ENCODE results near the gene EPHA5. TPM values are rescaled to one million over a fixed set of nuclear protein-coding genes. Genes with fewer than 3 reads are reported as not detected.

The EPHA5 gene
- total and polyA plus RNA-seq, 7 donors: 0.01 to 0.06 (median 0.01) TPM; not detected in 4

- Histone ChIP-seq H3K36me3 (ENCODE audit: insufficient read depth in 1 of 2, low read depth in 1 of 2) (no peaks in the 10 kb centered on the region), H3K9me3 (no peaks in the 10 kb centered on the region), H3K27me3 (ENCODE audit: insufficient read depth in 3 of 3, low read length in 2 of 3) (no peaks in the 10 kb centered on the region), H3K4me3 (no peak overlapping the region), H3K4me1 (no peaks in the 10 kb centered on the region), H3K27ac (no peak overlapping the region)
- DNase-seq: no peak
- 80 to 87% (median 85%) methylated on average over 3 of the region's 3 CpGs for WGBS, 3 donors
- ATAC-seq: no peak
- TF ChIP-seq CTCF (IDR thresholded peaks at IDR 0.05): no peak
- intact Hi-C loops (cut with DNase I): no loop called here
Observed at GRCh38 chr4:65538571-65538970, 131.7 kb downstream of the EPHA5 start.

DNA sequence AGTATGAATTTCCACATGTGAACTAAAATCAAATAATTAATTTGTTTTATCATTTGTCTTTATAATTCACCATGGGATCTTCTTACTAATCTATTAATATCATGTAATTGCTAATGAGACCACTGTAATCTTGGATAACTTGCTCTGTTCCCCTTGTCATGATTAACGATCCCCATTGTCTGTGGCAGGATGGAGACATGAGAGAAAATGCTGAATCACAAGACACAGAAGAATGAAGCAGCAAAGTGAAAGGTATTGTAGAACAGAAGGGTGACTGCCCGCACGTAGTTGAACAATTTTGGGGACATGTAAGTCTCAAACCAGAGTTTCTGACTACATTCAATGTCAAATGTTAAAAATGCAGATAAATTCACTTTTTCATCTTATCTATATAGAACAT lies 135.2 kb downstream of the EPHA5 start:
- ATAC-seq: no peak
- Histone ChIP-seq H3K9me3 (no peaks in the 10 kb centered on the region), H3K27ac (no peak overlapping the region), H3K4me3 (no peak overlapping the region), H3K4me1 (no peaks in the 10 kb centered on the region), H3K27me3 (ENCODE audit: insufficient read depth in 3 of 3, low read length in 2 of 3) (no peaks in the 10 kb centered on the region), H3K36me3 (ENCODE audit: insufficient read depth in 1 of 2, low read depth in 1 of 2) (no peaks in the 10 kb centered on the region)
- no peak for TF ChIP-seq CTCF (IDR thresholded peaks at IDR 0.05)
- intact Hi-C loops (cut with DNase I): no loop called here
- DNase-seq: no peak
- WGBS, 3 donors: 44 to 49% (median 48%) methylated on average over 3 of the region's 3 CpGs

DNA sequence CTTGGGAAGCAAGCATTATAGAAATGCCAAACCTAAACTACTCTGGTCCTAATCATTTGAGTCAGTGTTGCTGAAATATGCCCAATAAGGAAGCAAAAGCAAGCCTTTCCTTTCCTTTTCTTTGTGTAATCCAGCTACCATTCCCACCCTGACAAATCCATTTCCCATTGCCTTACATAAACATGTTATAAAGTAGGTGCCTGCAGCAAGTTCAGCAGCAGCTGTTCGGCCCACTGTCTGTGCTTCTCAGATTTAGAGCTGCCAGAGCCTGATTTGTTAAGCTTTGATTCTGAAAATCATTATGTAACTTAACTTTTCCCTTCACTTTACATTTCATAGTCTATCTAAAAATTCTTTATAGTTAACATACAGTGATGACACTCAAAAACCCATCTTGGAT lies 148.6 kb downstream of the EPHA5 start:
- DNase-seq: no peak
- TF ChIP-seq CTCF (IDR thresholded peaks at IDR 0.05): no peak
- Histone ChIP-seq H3K36me3 (ENCODE audit: insufficient read depth in 1 of 2, low read depth in 1 of 2) (no peaks in the 10 kb centered on the region), H3K27ac (no peak overlapping the region), H3K27me3 (ENCODE audit: insufficient read depth in 3 of 3, low read length in 2 of 3) (no peaks in the 10 kb centered on the region), H3K4me1 (no peaks in the 10 kb centered on the region), H3K4me3 (no peak overlapping the region), H3K9me3 (no peaks in the 10 kb centered on the region)
- no peak for ATAC-seq
- intact Hi-C loops (cut with DNase I): no loop called here
- WGBS, 3 donors: 10 to 23% (median 18%) methylated on average over 1 of the region's 1 CpG

- no peak for TF ChIP-seq CTCF (IDR thresholded peaks at IDR 0.05)
- ATAC-seq (no peak), DNase-seq (no peak)
- Histone ChIP-seq H3K36me3 (ENCODE audit: insufficient read depth in 1 of 2, low read depth in 1 of 2) (no peaks in the 10 kb centered on the region), H3K27me3 (ENCODE audit: insufficient read depth in 3 of 3, low read length in 2 of 3) (no peaks in the 10 kb centered on the region), H3K27ac (no peak overlapping the region), H3K4me1 (no peaks in the 10 kb centered on the region), H3K4me3 (no peak overlapping the region), H3K9me3 (no peaks in the 10 kb centered on the region)
- intact Hi-C loops (cut with DNase I): no loop called here
- 53 to 59% (median 57%) methylated on average over 2 of the region's 2 CpGs for WGBS, 3 donors
Observed at GRCh38 chr4:65515646-65516045, 154.6 kb downstream of the EPHA5 start.

GRCh38 chr4:65510976-65511375 lies 159.3 kb downstream of the EPHA5 start:
- H3K27me3 ChIP-seq (ENCODE audit: insufficient read depth in 3 of 3, low read length in 2 of 3): no peaks in the 10 kb centered on the region
- H3K4me3 ChIP-seq: no peak overlapping the region
- H3K4me1 ChIP-seq: no peaks in the 10 kb centered on the region
- ATAC-seq (no peak), DNase-seq (no peak)
- TF ChIP-seq CTCF (IDR thresholded peaks at IDR 0.05): no peak
- no peaks in the 10 kb centered on the region for H3K9me3 ChIP-seq
- H3K36me3 ChIP-seq (ENCODE audit: insufficient read depth in 1 of 2, low read depth in 1 of 2): no peaks in the 10 kb centered on the region
- intact Hi-C loops (cut with DNase I): no loop called here
- 76 to 84% (median 81%) methylated on average over 1 of the region's 1 CpG for WGBS, 3 donors
- H3K27ac ChIP-seq: no peak overlapping the region

All from psoas muscle (tissue), 8 donors.